ENCODE measurements around the gene DGKI. TPM values are rescaled to one million over a fixed set of nuclear protein-coding genes. Genes with fewer than 3 reads are reported as not detected.

Gene DGKI
- total RNA-seq (2014; rRNA removed; shearing (Covaris generic)), result under 0.01 and 0.24 TPM in 2 replicates

DNA sequence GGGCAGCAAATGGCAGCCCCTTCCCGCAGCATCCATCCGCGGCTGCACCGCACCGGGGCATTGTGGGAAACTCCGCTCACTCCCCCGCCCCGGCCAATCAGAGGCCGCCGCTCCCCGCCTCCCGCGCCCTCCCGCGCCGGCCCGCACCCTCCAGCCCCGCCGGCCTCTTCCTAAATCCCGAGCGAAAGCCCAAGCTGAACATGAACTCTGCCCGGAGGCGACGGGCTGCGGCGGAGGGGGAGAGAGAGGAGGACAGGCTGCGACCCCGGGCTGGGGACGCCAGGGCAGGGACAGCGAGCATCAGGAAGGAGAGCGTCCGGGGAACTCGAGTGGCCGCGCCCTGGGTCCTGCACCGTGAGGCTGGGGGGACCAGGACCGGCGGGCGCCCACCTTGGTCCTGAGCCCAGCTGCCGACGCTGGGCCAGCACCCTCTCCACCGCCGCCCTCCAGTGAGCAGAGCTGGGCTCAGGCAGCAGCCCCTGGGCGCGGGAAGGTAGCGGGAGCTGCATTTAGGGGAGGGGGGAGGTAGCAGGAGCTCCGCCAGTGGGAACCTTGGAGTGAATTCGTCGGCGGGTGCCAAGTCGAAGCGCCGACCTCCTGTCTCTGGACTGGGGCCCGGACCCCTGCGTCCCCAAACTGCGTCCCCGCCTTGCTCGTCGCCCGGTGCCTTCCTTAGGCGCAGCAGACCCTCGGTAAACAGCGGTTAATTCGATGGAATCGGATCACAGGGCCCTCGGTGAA is at the start of gene DGKI:
Gene DGKI, minus strand, starts transcription at position 148 of the 741 bp plus-strand sequence.

DNA sequence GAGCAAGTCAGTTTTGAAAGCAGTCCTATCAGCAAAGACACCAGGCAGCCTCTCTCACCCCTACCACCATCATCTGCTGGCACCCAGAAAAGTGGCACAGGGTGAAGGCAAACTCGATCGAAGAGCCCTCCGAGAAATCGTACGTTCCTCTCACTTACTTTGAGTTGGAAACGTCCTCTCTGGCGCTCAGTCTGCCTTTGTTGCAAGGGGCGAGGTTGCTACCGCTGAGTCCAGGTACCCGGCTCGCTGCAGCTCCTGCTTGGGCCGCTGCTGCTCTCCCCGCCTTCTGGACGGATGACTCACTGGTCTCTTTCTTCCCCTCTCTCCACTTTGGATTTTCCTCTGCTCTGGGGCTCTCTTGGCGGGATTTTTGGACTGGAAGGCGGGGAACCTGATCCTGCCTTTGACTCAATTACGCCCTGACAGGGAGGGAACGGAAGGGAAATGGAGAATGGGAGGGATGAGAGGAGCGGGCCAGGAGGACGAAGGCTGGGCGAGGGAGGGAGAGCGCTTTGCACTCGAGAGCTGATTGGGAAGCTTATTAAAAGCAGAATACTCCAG is 503.4 kb downstream of the DGKI start, which contains the start of gene PTN:
Gene PTN, minus strand, starts transcription at position 453 of the 561 bp plus-strand sequence. CDS start 88,760 bp downstream, outside the sequence.

Small RNA genes lying within 50 kb of the gene (small RNA-seq; reads per million reads assigned to genes)
- gene AC090498.1, result 1.9 reads per million, percentile 73 among the genes with 10 or more reads in this experiment

Other genes starting within 250 kb of the DGKI start
- 27.8 and 29.6 TPM in 2 replicates for gene CREB3L2, start 155.1 kb upstream of the DGKI start, total RNA-seq (2014; rRNA removed; shearing (Covaris generic))
- gene AKR1D1, start 229.5 kb upstream of the DGKI start, total RNA-seq (2014; rRNA removed; shearing (Covaris generic)), result not detected in 2 replicates

All from A375 (cell line).